Thyroid gland (tissue), 4 donors: ENCODE results near the gene IFIT5.

Experiments used
- CTCF ChIP-seq, 6 experiments: fragments of 200-600 bp in 3 of 6; fragments of 450-650 bp in 3 of 6; sonication (generic) in 3 of 6; IDR thresholded peaks; one replicate each; pipeline ENCODE4 v1.5.1; 2016 to 2019; ENCODE audit warnings: antibody characterized with exemption in 6 of 6, mild to moderate bottlenecking in 2 of 6, inconsistent platforms in 1 of 6, moderate library complexity in 1 of 6
- POLR2A ChIP-seq, 2 donors: fragments of 450-650 bp; IDR thresholded peaks; one replicate each; pipeline ENCODE4 v1.6.1; 2017; ENCODE audit warnings: antibody characterized with exemption in 2 of 2, mild to moderate bottlenecking in 2 of 2, moderate library complexity in 1 of 2

GRCh38 chr10:89442289-89442688 is 27.9 kb downstream of the IFIT5 start:
- TF ChIP-seq CTCF (IDR thresholded peaks at IDR 0.05) (no peak), POLR2A (IDR thresholded peaks at IDR 0.05) (no peak)
